GM12878 (cell line): ENCODE data around the gene DIP2B. TPM values are rescaled to one million over a fixed set of nuclear protein-coding genes. Genes with fewer than 3 reads are reported as not detected.

ENCODE experiments used
- ATAC-seq: fragments of 200-7000 bp; cut with Tn5 transposase; 3 replicates; pipeline ENCODE4 v1.9.1; 2020; ENCODE audit warnings: mild to moderate bottlenecking, moderate library complexity
- BruUV-seq: library from RNA; stranded (reverse); fragments of 400-500 nt; replicated peaks from 2 replicates; lab custom pipeline; 2021; lab: Mats Ljungman, UMichigan
- CTCF ChIA-PET: fragments of 300-600 bp; sonication (Branson Sonifier 250); formaldehyde crosslinking; extraction: SDS; loops from one replicate; lab custom pipeline; 2021; ENCODE audit warnings: inconsistent platforms; lab: Yijun Ruan, JAX
- POLR2A ChIA-PET: fragments of 350-600 bp; formaldehyde crosslinking; extraction: SDS; loops from one replicate; lab custom pipeline; 2021; ENCODE audit warnings: inconsistent platforms; lab: Charles Lee
- RAD21 ChIA-PET: fragments of 300-600 bp; sonication (Branson Sonifier 250); formaldehyde crosslinking; loops from one replicate; lab custom pipeline; 2023; ENCODE audit warnings: antibody characterized with exemption; ENCODE audit not compliant: unreplicated experiment; lab: Charles Lee
- SMC1A ChIA-PET: fragments of 300-600 bp; sonication (Branson Sonifier 250); formaldehyde crosslinking; loops from one replicate; lab custom pipeline; 2023; ENCODE audit not compliant: unreplicated experiment, uncharacterized antibody; lab: Charles Lee
- DNase-seq: peaks from one replicate; pipeline ENCODE4 v3.0.0-alpha.2; 2011; ENCODE audit warnings: low read depth, low spot score
- FAIRE-seq: peaks from 3 replicates; lab custom pipeline; 2011; peaks lifted over from hg19 to GRCh38; lab: Jason Lieb, UNC
- H2AFZ ChIP-seq: 2 replicates; pipeline ENCODE4 v1.6.0; 2011; ENCODE audit warnings: low read depth, low read length, control low read depth; ENCODE audit not compliant: control insufficient read depth
- H3K27ac ChIP-seq: 2 replicates; pipeline ENCODE4 v1.5.1; 2011; ENCODE audit warnings: control low read depth; ENCODE audit not compliant: control insufficient read depth, insufficient read depth
- H3K27me3 ChIP-seq, 2 experiments: replicated peaks in 1 of 2; 2 replicates each; pipeline versions ENCODE4 v1.6.0 to v1.6.1; 2011; ENCODE audit warnings: low read length in 1 of 2; ENCODE audit not compliant: control insufficient read depth in 2 of 2, insufficient read depth in 2 of 2
- H3K36me3 ChIP-seq, 2 experiments: 2 replicates each; pipeline ENCODE4 v1.5.1; 2011; ENCODE audit warnings: low read length in 1 of 2; ENCODE audit not compliant: control insufficient read depth in 2 of 2, insufficient read depth in 2 of 2
- H3K4me1 ChIP-seq: 2 replicates; pipeline ENCODE4 v1.6.1; 2011; ENCODE audit warnings: mild to moderate bottlenecking, low read length, moderate library complexity, mixed read lengths; ENCODE audit not compliant: control insufficient read depth, insufficient read depth
- H3K4me2 ChIP-seq: 2 replicates; pipeline ENCODE4 v1.6.0; 2011; ENCODE audit warnings: control low read depth; ENCODE audit not compliant: control insufficient read depth, insufficient read depth
- H3K4me3 ChIP-seq: fragments of 200-600 bp; sonication (generic); 2 replicates; pipeline ENCODE4 v1.5.1; 2016
- H3K79me2 ChIP-seq: 2 replicates; pipeline ENCODE4 v1.6.0; 2011; ENCODE audit warnings: low read length; ENCODE audit not compliant: control insufficient read depth, insufficient read depth
- H3K9ac ChIP-seq: 2 replicates; pipeline ENCODE4 v1.8.0; 2011; ENCODE audit warnings: low read length, control low read depth, mixed read lengths; ENCODE audit not compliant: control insufficient read depth, insufficient read depth
- H3K9me3 ChIP-seq: replicated peaks from 3 replicates; pipeline ENCODE4 v1.5.1; 2011; ENCODE audit warnings: mild to moderate bottlenecking, low read length; ENCODE audit not compliant: control insufficient read depth, insufficient read depth
- H4K20me1 ChIP-seq: 2 replicates; pipeline ENCODE4 v1.6.0; 2011; ENCODE audit not compliant: control insufficient read depth, insufficient read depth
- ASH2L ChIP-seq: fragments of 300-600, 200-600 bp; sonication (generic); IDR thresholded peaks from 2 replicates; pipeline ENCODE4 v1.6.1; 2017; ENCODE audit warnings: low read depth, mild to moderate bottlenecking, borderline replicate concordance
- BHLHE40 ChIP-seq, 2 experiments: fragments of 450-650 bp in 1 of 2; IDR thresholded peaks; 2 replicates each; pipeline ENCODE4 v1.6.1; 2011 to 2017; ENCODE audit warnings: low read depth in 2 of 2, borderline replicate concordance in 1 of 2, improper control_type of control experiment in 1 of 2, low read length in 1 of 2, mild to moderate bottlenecking in 1 of 2
- CBFB ChIP-seq: IDR thresholded peaks from 2 replicates; pipeline ENCODE4 v1.6.1; 2016; ENCODE audit warnings: antibody characterized with exemption, low read depth
- RAD21 ChIP-seq: IDR thresholded peaks from 2 replicates; pipeline ENCODE4 v1.6.1; 2011; ENCODE audit warnings: mild to moderate bottlenecking, low read depth, low read length, moderate library complexity; ENCODE audit not compliant: insufficient read depth
- RB1 ChIP-seq: fragments of 450-650 bp; formaldehyde crosslinking; IDR thresholded peaks from 2 replicates; pipeline ENCODE4 v1.6.1; 2017; ENCODE audit warnings: mild to moderate bottlenecking, borderline replicate concordance
- SMC3 ChIP-seq: IDR thresholded peaks from 2 replicates; pipeline ENCODE4 v1.6.1; 2011; ENCODE audit warnings: low read length, improper control_type of control experiment, borderline replicate concordance
- WGBS: methylation state at CpG from one replicate; pipeline ENCODE4 v1.1.6; 2016; ENCODE audit warnings: low lambda C conversion rate; ENCODE audit not compliant: insufficient replicate concordance, insufficient coverage; ENCODE audit errors: missing lambda C conversion rate; 5-methylcytosine and 5-hydroxymethylcytosine counted together
- in situ Hi-C: fragments of 300-500 bp; cut with MboI; formaldehyde crosslinking; loops from 9 replicates; pipeline ENCODE4 v1.14.3; 2018; ENCODE audit warnings: mixed read lengths
- intact Hi-C: fragments of 100-400 bp; cut with micrococcal nuclease; formaldehyde crosslinking; loops from one replicate; pipeline ENCODE4 v1.14.2; 2022; ENCODE audit not compliant: unreplicated experiment
- polyA plus RNA-seq, 11 experiments: library from polyadenylated mRNA; depleted of rRNA in 4 of 11; unstranded in 6 of 11; stranded (reverse) in 5 of 11; fragments of >200 nt; fragmentation: Nextera tagmentation in 4 of 11; fragmentation: Illumina TruSeq in 1 of 11; extraction: Ambion mirVana in 4 of 11; extraction: Trizol in 1 of 11; gene quantifications; 1 replicate in 1 of 11; 2 replicates in 10 of 11; pipeline versions ENCODE4 v1.2.1 to v1.2.3, GENCODE V29; 2011 to 2016; ENCODE audit warnings: inconsistent platforms in 2 of 11, missing spikeins in 2 of 11, low read depth in 1 of 11
- total RNA-seq, 4 experiments: library from RNA; depleted of rRNA in 3 of 4; stranded (reverse); fragments of >200 nt in 3 of 4; fragmentation: Illumina TruSeq in 1 of 4; extraction: Trizol in 1 of 4; gene quantifications; 2 replicates each; pipeline versions ENCODE4 v1.2.1 to v1.2.3, GENCODE V29; 2013 to 2021
- TF ChIP-seq, protein P1 (sequence below), 3 experiments: IDR thresholded peaks in 2 of 3; conservative IDR thresholded peaks in 1 of 3; 2 replicates each; pipeline ENCODE4 v1.5.1; 2011; ENCODE audit warnings: low read depth in 3 of 3, low read length in 3 of 3, mild to moderate bottlenecking in 3 of 3, control low read depth in 2 of 3, moderate library complexity in 2 of 3, inconsistent platforms in 1 of 3, mixed read lengths in 1 of 3; ENCODE audit not compliant: control insufficient read depth in 2 of 3, insufficient read depth in 1 of 3; ENCODE audit errors: extremely low read depth in 1 of 3
- TF ChIP-seq, protein P2 (sequence below): fragments of 450-650 bp; IDR thresholded peaks from 2 replicates; pipeline ENCODE4 v1.6.1; 2017; ENCODE audit warnings: mild to moderate bottlenecking, moderate library complexity
- TF ChIP-seq, protein P3 (sequence below): IDR thresholded peaks from 2 replicates; pipeline ENCODE4 v1.6.1; 2011; ENCODE audit warnings: mild to moderate bottlenecking, low read depth, low read length, moderate library complexity; ENCODE audit not compliant: insufficient replicate concordance
- TF ChIP-seq, protein P4 (sequence below): fragments of 450-650 bp; IDR thresholded peaks from 2 replicates; pipeline ENCODE4 v1.6.1; 2017; ENCODE audit warnings: mild to moderate bottlenecking, low read depth, inconsistent platforms; ENCODE audit not compliant: poor library complexity, severe bottlenecking

Gene DIP2B
- total and polyA plus RNA-seq, 10 of the 15 experiments (the other 5 are each of a cell fraction or from before 2014, with no cell fraction given): 4.5 to 30.0 (median 18.6) TPM

DNA sequence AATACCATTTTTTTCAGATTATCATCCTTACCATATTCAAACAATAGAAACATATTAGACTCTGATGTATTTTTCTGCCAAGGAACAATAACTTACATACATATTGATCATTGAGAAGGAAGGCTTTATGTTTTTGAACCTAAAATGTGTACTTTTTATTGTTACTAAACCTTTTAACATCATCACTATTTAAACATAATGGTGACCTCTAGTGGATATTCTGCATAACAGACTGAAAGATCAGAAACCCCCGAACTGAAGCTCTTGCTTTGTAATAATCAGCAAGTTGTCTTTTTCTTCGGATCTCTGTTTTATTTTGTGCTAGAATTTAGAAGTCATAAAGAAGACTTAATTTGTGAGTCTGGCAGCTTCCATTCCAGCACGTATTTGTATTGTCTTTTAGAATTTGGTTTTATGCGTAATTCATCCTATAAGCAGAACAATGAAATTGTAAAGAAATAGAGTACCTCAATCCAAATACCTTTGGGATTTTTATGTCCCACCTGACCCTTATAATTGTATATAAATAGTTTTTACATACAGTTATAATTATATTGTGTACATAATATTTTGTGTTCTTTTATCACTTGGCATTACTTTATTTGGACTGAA, 133.2 kb downstream of the DIP2B start:
- BruUV-seq: no TSS peak
- Histone ChIP-seq H3K4me2 (no peak overlapping the region), H3K36me3 (peaks cover 0 to 4% of the 10 kb centered on the region in 2 experiments), H3K9me3 (no peaks in the 10 kb centered on the region), H3K27me3 (no peaks in the 10 kb centered on the region), H3K9ac (no peak overlapping the region), H3K4me1 (peaks cover 4% of the 10 kb centered on the region; the same call in 1 of the 2 replicates), H4K20me1 (no peaks in the 10 kb centered on the region), H3K27ac (no peak overlapping the region), H3K79me2 (peaks cover 7% of the 10 kb centered on the region), H3K4me3 (no peak overlapping the region), H2AFZ (no peak overlapping the region; the same call in 1 of the 2 replicates)
- peak; percentile 81 for FAIRE-seq
- no peak for DNase-seq
- ChIA-PET POLR2A (interaction anchor here (0.7 to 4.9 kb wide), 5 partner anchors 78 to 133 kb away, joined by 3 to 28 read pairs (median 4); partner anchors contain the start of gene DIP2B), SMC1A (interaction anchor here (0.7 to 8.0 kb wide), 22 partner anchors 9 to 307 kb away, joined by 3 to 227 read pairs (median 3); partner anchors contain the start of genes DIP2B and FAM186A), CTCF (interaction anchor here (0.6 to 4.1 kb wide), 43 partner anchors 8 to 715 kb away, joined by 3 to 181 read pairs (median 4); partner anchors contain the start of gene DIP2B), RAD21 (interaction anchor here (0.9 to 8.0 kb wide), 20 partner anchors 13 to 505 kb away, joined by 3 to 179 read pairs (median 3); partner anchors contain the start of gene DIP2B)
- intact Hi-C loops (loop anchor here (1.0 to 2.0 kb wide), 2 partner anchors 23 to 134 kb away; partner anchors contain the start of gene DIP2B), in situ Hi-C loops (loop anchor here (5.0 kb wide), 1 partner anchor 131 kb away; no protein-coding TSS in a partner anchor)
- ATAC-seq: peak; percentile 81
- TF ChIP-seq CBFB (no peak), SMC3 (peak; percentile 82), RAD21 (peak; percentile 73), BHLHE40 (IDR thresholded peaks at IDR 0.05; ENCODE audit: borderline replicate concordance in 1 of 2, low read depth in 2 of 2, low read length in 1 of 2) (no peak), RB1 (peak; percentile 60; the same call in 1 of the 2 replicates), ASH2L (no peak)
- TF ChIP-seq, protein P1, sequence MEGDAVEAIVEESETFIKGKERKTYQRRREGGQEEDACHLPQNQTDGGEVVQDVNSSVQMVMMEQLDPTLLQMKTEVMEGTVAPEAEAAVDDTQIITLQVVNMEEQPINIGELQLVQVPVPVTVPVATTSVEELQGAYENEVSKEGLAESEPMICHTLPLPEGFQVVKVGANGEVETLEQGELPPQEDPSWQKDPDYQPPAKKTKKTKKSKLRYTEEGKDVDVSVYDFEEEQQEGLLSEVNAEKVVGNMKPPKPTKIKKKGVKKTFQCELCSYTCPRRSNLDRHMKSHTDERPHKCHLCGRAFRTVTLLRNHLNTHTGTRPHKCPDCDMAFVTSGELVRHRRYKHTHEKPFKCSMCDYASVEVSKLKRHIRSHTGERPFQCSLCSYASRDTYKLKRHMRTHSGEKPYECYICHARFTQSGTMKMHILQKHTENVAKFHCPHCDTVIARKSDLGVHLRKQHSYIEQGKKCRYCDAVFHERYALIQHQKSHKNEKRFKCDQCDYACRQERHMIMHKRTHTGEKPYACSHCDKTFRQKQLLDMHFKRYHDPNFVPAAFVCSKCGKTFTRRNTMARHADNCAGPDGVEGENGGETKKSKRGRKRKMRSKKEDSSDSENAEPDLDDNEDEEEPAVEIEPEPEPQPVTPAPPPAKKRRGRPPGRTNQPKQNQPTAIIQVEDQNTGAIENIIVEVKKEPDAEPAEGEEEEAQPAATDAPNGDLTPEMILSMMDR (IDR thresholded peaks at IDR 0.05 in 2 of 3, conservative IDR thresholded peaks at IDR 0.05 in 1 of 3; ENCODE audit: control insufficient read depth in 2 of 3, extremely low read depth in 1 of 3, insufficient read depth in 1 of 3, low read depth in 3 of 3, low read length in 3 of 3): peak; percentile 40 to 64 (median 53); a peak in 5 of 6 replicates
- TF ChIP-seq, protein P2, sequence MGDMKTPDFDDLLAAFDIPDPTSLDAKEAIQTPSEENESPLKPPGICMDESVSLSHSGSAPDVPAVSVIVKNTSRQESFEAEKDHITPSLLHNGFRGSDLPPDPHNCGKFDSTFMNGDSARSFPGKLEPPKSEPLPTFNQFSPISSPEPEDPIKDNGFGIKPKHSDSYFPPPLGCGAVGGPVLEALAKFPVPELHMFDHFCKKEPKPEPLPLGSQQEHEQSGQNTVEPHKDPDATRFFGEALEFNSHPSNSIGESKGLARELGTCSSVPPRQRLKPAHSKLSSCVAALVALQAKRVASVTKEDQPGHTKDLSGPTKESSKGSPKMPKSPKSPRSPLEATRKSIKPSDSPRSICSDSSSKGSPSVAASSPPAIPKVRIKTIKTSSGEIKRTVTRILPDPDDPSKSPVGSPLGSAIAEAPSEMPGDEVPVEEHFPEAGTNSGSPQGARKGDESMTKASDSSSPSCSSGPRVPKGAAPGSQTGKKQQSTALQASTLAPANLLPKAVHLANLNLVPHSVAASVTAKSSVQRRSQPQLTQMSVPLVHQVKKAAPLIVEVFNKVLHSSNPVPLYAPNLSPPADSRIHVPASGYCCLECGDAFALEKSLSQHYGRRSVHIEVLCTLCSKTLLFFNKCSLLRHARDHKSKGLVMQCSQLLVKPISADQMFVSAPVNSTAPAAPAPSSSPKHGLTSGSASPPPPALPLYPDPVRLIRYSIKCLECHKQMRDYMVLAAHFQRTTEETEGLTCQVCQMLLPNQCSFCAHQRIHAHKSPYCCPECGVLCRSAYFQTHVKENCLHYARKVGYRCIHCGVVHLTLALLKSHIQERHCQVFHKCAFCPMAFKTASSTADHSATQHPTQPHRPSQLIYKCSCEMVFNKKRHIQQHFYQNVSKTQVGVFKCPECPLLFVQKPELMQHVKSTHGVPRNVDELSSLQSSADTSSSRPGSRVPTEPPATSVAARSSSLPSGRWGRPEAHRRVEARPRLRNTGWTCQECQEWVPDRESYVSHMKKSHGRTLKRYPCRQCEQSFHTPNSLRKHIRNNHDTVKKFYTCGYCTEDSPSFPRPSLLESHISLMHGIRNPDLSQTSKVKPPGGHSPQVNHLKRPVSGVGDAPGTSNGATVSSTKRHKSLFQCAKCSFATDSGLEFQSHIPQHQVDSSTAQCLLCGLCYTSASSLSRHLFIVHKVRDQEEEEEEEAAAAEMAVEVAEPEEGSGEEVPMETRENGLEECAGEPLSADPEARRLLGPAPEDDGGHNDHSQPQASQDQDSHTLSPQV: peak; percentile 49; the same call in 1 of the 2 replicates
- TF ChIP-seq, protein P3, sequence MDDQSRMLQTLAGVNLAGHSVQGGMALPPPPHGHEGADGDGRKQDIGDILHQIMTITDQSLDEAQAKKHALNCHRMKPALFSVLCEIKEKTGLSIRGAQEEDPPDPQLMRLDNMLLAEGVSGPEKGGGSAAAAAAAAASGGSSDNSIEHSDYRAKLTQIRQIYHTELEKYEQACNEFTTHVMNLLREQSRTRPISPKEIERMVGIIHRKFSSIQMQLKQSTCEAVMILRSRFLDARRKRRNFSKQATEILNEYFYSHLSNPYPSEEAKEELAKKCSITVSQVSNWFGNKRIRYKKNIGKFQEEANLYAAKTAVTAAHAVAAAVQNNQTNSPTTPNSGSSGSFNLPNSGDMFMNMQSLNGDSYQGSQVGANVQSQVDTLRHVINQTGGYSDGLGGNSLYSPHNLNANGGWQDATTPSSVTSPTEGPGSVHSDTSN: no peak
- TF ChIP-seq, protein P4, sequence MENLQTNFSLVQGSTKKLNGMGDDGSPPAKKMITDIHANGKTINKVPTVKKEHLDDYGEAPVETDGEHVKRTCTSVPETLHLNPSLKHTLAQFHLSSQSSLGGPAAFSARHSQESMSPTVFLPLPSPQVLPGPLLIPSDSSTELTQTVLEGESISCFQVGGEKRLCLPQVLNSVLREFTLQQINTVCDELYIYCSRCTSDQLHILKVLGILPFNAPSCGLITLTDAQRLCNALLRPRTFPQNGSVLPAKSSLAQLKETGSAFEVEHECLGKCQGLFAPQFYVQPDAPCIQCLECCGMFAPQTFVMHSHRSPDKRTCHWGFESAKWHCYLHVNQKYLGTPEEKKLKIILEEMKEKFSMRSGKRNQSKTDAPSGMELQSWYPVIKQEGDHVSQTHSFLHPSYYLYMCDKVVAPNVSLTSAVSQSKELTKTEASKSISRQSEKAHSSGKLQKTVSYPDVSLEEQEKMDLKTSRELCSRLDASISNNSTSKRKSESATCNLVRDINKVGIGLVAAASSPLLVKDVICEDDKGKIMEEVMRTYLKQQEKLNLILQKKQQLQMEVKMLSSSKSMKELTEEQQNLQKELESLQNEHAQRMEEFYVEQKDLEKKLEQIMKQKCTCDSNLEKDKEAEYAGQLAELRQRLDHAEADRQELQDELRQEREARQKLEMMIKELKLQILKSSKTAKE: peak; percentile 28
- TF ChIP-seq, all 136 proteins: peak for 6
- 32% methylated on average over 4 of the region's 4 CpGs for WGBS
